CD4-positive, alpha-beta T cell treated with Interleukin-10 for 1 hour (primary cell): ENCODE results near the gene TERB2.
"Not testable (repeated sequence)": the region's sequence is repeated elsewhere in the genome, so short reads cannot be mapped to it uniquely, and the experiment has no call there.

Source experiments
- DNase-seq: peaks from one replicate; pipeline ENCODE4 v3.0.0-alpha.2; 2020

Gene TERB2

DNA sequence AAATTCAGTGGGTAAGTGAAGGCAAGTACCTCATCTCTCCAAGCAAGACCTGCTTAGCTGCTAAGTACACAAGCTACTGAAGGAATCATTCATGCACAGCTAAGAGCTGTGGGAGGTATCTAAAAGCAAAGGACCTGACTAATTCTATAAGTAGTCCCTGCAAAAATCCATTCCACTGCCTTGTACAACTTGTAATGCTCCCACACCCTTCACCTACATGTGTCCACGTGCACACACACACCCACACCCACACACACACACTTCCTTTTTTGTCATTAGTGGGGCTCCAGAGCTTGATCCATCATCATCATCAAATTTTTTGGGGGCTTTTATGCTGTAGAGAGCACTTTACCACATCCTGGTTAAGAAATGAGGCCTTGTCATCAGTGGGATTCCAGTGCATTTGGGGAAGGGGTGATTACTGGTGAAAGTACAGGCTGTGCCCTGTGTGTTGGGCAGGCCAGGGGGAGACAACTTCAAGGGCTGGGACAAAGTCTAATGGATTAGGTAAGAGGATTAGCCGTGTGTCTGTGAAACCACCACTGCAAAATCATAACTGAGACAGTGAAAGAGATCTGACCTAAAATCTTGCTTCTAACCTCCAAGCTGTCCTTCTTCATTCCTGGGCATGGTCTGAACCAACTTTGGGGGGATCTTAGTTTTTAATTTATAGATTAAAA is 47.4 kb downstream of the TERB2 start:
- DNase-seq, result not testable (repeated sequence)

- not testable (repeated sequence) for DNase-seq
Observed at GRCh38 chr15:45004590-45005175, 48.2 kb downstream of the TERB2 start.

GRCh38 chr15:45009046-45009445 is 52.6 kb downstream of the TERB2 start:
- no peak for DNase-seq

GRCh38 chr15:45015114-45015513 is 58.6 kb downstream of the TERB2 start:
- DNase-seq, result not testable (repeated sequence)

GRCh38 chr15:45020222-45020900 is 63.9 kb downstream of the TERB2 start:
- not testable (repeated sequence) for DNase-seq

GRCh38 chr15:45020901-45021259 is 64.4 kb downstream of the TERB2 start:
- DNase-seq, result not testable (repeated sequence)

DNA sequence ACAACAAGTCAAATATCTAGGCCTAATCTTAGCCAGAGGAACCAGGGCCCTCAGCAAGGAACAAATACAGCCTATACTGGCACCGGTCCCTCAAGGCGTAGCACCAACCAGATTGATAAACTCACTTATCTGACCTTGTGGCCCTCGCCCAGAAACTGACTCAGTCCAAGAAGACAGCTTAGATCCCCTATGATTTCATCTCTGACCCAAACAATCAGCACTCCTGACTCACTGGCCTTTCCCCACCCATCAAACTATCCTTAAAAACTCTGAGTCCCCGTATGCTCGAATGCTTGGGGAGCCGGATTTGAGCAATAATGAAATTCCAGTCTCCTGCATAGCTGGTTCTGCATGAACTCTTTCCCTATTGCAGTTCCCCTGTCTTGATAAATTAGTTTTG is 64.9 kb downstream of the TERB2 start:
- no peak for DNase-seq

- DNase-seq, result peak; percentile 90
Observed at GRCh38 chr15:45022871-45023658, 66.6 kb downstream of the TERB2 start, which contains the start of gene SORD. Gene SORD (plus strand): TSS chr15:45023195. CDS start chr15:45023284, 89 bp downstream.

GRCh38 chr15:45023659-45024225 is 67.3 kb downstream of the TERB2 start:
- DNase-seq, result no peak

- DNase-seq, result not testable (repeated sequence)
Observed at GRCh38 chr15:45024649-45025048, 68.2 kb downstream of the TERB2 start.

- not testable (repeated sequence) for DNase-seq
Observed at GRCh38 chr15:45025627-45026026, 69.1 kb downstream of the TERB2 start.

GRCh38 chr15:45026651-45027190 is 70.2 kb downstream of the TERB2 start:
- no peak for DNase-seq

DNA sequence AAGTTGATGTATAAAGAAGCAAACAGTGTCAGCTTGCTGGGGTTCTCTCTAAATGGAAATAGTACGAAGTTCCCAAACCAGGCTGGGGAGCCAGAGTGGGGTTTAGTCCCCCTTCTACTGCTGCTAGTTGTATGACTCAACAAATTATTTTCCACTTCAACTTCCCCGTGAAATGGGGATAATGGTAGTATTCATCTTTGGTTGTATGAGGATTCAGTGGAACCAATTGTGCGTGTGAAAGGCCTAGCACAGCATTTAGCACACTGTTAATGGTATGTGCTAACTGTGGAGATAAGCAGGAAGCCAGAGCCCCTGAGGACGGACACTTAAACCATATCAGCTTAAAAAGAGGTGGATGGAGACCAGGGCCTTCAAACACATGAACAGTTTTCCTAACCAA is 70.7 kb downstream of the TERB2 start:
- no peak for DNase-seq
